ENCODE data around the gene PTPRD. TPM values are rescaled to one million over a fixed set of nuclear protein-coding genes. Genes with fewer than 3 reads are reported as not detected.

Gene PTPRD
- total RNA-seq, 1 donor from 2014 or later = 30.8 TPM

DNA sequence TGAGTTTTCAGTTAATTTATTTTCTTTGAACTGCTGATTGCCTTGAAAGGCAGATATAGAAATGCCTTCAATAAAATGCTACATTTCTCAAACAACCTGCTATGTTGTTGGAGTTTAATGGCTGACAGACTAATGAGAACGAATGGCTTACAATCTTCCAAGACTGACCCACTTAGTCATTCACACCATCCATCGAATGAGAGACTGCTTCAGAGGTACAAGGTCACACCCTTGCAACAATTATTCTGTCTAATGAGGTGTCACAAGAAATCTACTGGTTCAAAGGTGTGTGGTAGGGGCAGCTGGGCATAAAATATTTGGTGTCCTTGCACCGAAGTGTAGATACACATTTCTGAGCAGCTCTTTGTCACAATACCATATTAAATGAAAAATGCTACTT lies 18.3 kb downstream of the PTPRD start:
- Histone ChIP-seq H3K36me3 (no peaks in the 10 kb centered on the region), H3K9me3 (no peaks in the 10 kb centered on the region), H3K4me1 (no peaks in the 10 kb centered on the region), H3K27ac (no peak overlapping the region), H3K27me3 (no peaks in the 10 kb centered on the region), H3K4me3 (no peak overlapping the region)
- TF ChIP-seq, protein P1, sequence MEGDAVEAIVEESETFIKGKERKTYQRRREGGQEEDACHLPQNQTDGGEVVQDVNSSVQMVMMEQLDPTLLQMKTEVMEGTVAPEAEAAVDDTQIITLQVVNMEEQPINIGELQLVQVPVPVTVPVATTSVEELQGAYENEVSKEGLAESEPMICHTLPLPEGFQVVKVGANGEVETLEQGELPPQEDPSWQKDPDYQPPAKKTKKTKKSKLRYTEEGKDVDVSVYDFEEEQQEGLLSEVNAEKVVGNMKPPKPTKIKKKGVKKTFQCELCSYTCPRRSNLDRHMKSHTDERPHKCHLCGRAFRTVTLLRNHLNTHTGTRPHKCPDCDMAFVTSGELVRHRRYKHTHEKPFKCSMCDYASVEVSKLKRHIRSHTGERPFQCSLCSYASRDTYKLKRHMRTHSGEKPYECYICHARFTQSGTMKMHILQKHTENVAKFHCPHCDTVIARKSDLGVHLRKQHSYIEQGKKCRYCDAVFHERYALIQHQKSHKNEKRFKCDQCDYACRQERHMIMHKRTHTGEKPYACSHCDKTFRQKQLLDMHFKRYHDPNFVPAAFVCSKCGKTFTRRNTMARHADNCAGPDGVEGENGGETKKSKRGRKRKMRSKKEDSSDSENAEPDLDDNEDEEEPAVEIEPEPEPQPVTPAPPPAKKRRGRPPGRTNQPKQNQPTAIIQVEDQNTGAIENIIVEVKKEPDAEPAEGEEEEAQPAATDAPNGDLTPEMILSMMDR (IDR thresholded peaks at IDR 0.05) = no peak
- intact Hi-C loops (cut with DNase I) = no loop called here
- DNase-seq (no peak), ATAC-seq (no peak)

DNA sequence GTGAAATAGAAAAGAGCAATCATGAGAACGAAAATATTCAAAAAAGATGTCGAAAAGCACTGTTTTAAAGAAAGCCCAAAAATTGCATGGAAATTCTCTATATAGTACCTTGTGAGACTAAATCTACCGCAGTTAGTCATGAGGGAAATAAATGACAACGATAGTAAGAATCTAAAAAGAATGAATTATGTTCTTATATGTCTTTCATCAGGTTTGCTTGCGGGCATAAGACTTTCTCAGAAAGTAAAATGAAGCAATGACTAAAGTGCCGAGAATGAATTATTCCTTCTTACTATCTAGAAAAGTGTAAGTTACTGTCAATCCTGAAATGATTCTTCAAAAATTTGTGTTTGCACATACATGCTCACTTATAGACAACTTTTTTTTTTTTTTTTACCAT lies 26.4 kb downstream of the PTPRD start:
- no peaks in the 10 kb centered on the region for H3K27me3 ChIP-seq
- no peaks in the 10 kb centered on the region for H3K9me3 ChIP-seq
- H3K36me3 ChIP-seq = no peaks in the 10 kb centered on the region
- no peaks in the 10 kb centered on the region for H3K4me1 ChIP-seq
- ATAC-seq (no peak), DNase-seq (no peak)
- H3K27ac ChIP-seq = no peak overlapping the region
- H3K4me3 ChIP-seq = no peak overlapping the region
- TF ChIP-seq, protein P1 (IDR thresholded peaks at IDR 0.05) = no peak
- intact Hi-C loops (cut with DNase I) = no loop called here

DNA sequence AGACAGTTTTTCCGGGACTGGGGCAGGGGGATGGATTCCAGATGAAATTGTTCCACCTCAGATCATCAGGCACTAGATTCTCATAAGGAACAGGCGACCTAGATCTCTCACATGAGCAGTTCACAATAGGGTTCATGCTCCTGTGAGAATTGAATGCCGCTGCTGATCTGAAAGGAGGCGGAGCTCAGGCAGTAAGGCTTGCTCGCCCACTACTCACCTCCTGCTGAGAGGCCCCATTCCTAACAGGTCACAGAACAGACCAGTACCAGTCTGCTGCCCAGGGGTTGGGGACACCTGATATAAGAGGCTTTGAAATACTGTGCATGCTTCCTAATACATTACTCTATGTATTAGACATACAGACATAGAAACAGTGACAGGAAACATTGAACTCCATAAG lies 41.1 kb downstream of the PTPRD start:
- H3K4me1 ChIP-seq = no peaks in the 10 kb centered on the region
- intact Hi-C loops (cut with DNase I) = no loop called here
- DNase-seq (no peak), ATAC-seq (no peak)
- no peaks in the 10 kb centered on the region for H3K9me3 ChIP-seq
- H3K36me3 ChIP-seq = no peaks in the 10 kb centered on the region
- no peak overlapping the region for H3K27ac ChIP-seq
- no peak overlapping the region for H3K4me3 ChIP-seq
- H3K27me3 ChIP-seq = no peaks in the 10 kb centered on the region
- TF ChIP-seq, protein P1 (IDR thresholded peaks at IDR 0.05) = no peak

DNA sequence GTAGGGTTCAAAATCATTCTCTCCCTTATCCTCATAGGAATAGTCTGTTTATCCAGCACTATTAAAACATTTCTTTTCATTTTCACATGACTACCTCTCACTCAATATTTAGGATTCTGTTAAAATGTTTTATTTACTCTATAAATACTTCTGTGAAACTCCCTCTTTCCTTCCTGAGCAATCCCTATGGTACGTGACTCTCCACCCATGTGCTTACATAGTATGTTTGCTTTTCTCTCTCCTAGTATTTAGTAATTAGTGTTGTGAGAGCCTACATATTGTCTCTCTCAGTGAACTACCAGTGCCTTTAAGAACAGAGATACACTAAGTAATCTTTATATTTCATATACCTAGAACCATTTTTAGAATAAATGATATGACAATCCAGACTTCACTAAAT lies 46.0 kb downstream of the PTPRD start:
- no peaks in the 10 kb centered on the region for H3K27me3 ChIP-seq
- no peak overlapping the region for H3K27ac ChIP-seq
- DNase-seq (no peak), ATAC-seq (no peak)
- TF ChIP-seq, protein P1 (IDR thresholded peaks at IDR 0.05) = no peak
- H3K4me1 ChIP-seq = no peaks in the 10 kb centered on the region
- H3K36me3 ChIP-seq = no peaks in the 10 kb centered on the region
- H3K9me3 ChIP-seq = no peaks in the 10 kb centered on the region
- no peak overlapping the region for H3K4me3 ChIP-seq
- intact Hi-C loops (cut with DNase I) = no loop called here

DNA sequence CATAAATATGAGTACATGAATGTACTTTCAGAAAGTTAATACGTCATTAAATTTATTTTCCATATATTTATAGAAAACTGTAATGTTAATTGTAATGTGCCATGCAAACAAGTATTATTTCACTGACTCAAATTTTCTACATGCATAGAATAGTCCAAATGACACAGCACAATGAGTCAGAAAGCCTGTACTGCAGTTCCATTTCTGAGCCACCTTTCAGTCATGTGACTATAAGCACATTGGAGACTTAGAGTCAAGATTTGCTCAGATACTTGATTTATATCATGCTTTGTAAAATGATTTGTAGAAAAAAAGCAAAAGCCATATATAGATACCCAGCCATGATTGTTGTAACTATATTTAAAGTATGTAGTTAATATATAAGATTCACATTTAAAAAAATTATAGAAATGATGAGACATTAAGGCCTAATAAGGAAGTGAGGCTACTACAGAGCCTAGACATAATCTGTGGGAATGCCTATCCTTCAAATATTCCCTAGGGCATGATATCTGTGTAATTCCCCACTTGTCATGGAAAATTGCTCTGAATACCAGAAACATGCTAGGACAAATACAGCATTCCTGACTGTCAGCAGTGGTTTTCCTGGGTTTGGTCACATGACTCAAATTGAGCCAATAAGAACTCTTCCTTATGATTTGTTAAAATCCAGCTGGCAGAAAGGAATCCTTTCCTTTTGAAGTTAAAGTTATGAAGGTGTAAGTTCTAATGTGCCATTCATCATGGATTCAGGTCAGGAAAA lies 50.0 kb downstream of the PTPRD start:
- Histone ChIP-seq H3K4me3 (no peak overlapping the region), H3K4me1 (no peaks in the 10 kb centered on the region), H3K27ac (no peak overlapping the region), H3K36me3 (no peaks in the 10 kb centered on the region), H3K9me3 (no peaks in the 10 kb centered on the region), H3K27me3 (no peaks in the 10 kb centered on the region)
- no peak for DNase-seq
- intact Hi-C loops (cut with DNase I) = no loop called here
- no peak for ATAC-seq
- TF ChIP-seq, protein P1 (IDR thresholded peaks at IDR 0.05) = no peak

DNA sequence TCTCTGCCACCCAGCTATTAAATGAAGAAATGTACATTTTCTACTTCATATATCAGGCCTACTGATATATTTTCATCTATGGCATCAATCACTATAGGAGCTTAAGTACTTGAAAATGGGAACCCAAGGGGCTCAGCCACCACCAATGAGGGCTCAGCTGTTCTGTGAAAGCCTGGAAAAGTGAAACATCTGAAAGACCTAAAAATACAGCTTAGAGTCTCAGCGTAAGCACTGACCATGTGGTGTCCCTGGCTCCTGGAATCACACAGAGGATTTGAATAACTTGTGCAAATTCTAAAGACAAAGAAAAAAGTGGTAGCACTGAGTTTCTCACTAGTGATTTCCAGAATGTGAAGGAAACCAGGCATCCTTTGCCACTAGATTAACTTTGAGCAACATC lies 64.5 kb downstream of the PTPRD start:
- H3K4me1 ChIP-seq = no peaks in the 10 kb centered on the region
- TF ChIP-seq, protein P1 (IDR thresholded peaks at IDR 0.05) = no peak
- no peak overlapping the region for H3K4me3 ChIP-seq
- intact Hi-C loops (cut with DNase I) = no loop called here
- ATAC-seq (no peak), DNase-seq (no peak)
- H3K27ac ChIP-seq = no peak overlapping the region
- no peaks in the 10 kb centered on the region for H3K36me3 ChIP-seq
- H3K9me3 ChIP-seq = no peaks in the 10 kb centered on the region
- H3K27me3 ChIP-seq = no peaks in the 10 kb centered on the region
